OCI-LY7 (cell line): ENCODE results near the gene NALCN. TPM values are rescaled to one million over a fixed set of nuclear protein-coding genes. Genes with fewer than 3 reads are reported as not detected.

Experiments used
- BruUV-seq: library from RNA; stranded (reverse); fragments of 400-500 nt; replicated peaks from 2 replicates; lab custom pipeline; 2021; lab: Mats Ljungman, UMichigan
- CTCF ChIA-PET: fragments of 300-600 bp; sonication (Branson Sonifier 250); formaldehyde crosslinking; loops from one replicate; lab custom pipeline; 2022; ENCODE audit warnings: antibody characterized with exemption; ENCODE audit not compliant: unreplicated experiment; lab: Charles Lee
- POLR2A ChIA-PET: fragments of 300-600 bp; sonication (Branson Sonifier 250); formaldehyde crosslinking; loops from one replicate; lab custom pipeline; 2022; ENCODE audit warnings: antibody characterized with exemption; lab: Charles Lee
- DNase-seq: peaks from one replicate; pipeline ENCODE4 v3.0.0-alpha.2; 2015; ENCODE audit warnings: low spot score
- H2AFZ ChIP-seq: fragments of 200-600 bp; sonication (generic), shearing (Covaris generic); 2 replicates; pipeline ENCODE4 v1.6.1; 2014; ENCODE audit warnings: mild to moderate bottlenecking, antibody characterized with exemption, low read length, moderate library complexity
- H3K27ac ChIP-seq: fragments of 200-600 bp; sonication (generic); 2 replicates; pipeline ENCODE4 v1.5.1; 2014; ENCODE audit warnings: mixed run types, low read depth, mild to moderate bottlenecking, moderate library complexity, low read length, inconsistent platforms; ENCODE audit not compliant: poor library complexity, severe bottlenecking
- H3K36me3 ChIP-seq: fragments of 200-600 bp; sonication (generic); 2 replicates; pipeline ENCODE4 v1.6.1; 2014; ENCODE audit warnings: mild to moderate bottlenecking, antibody characterized with exemption, low read length, moderate library complexity, mixed read lengths; ENCODE audit not compliant: insufficient read depth
- H3K4me1 ChIP-seq: fragments of 200-600 bp; sonication (generic); 2 replicates; pipeline ENCODE4 v1.5.1; 2014; ENCODE audit warnings: mild to moderate bottlenecking, low read length; ENCODE audit not compliant: insufficient read depth, poor library complexity, severe bottlenecking
- H3K4me2 ChIP-seq: fragments of 200-600 bp; sonication (generic); 2 replicates; pipeline ENCODE4 v1.6.1; 2014; ENCODE audit warnings: mild to moderate bottlenecking, low read length
- H3K4me3 ChIP-seq: fragments of 200-600 bp; sonication (generic); 2 replicates; pipeline ENCODE4 v1.5.1; 2014; ENCODE audit warnings: mild to moderate bottlenecking, low read depth, low read length; ENCODE audit not compliant: poor library complexity, severe bottlenecking
- H3K79me2 ChIP-seq: fragments of 200-600 bp; sonication (generic); 2 replicates; pipeline ENCODE4 v1.6.1; 2016; ENCODE audit warnings: low read depth, mild to moderate bottlenecking, low read length, moderate library complexity, mixed read lengths; ENCODE audit not compliant: insufficient read depth
- H3K9me2 ChIP-seq: fragments of 200-600 bp; sonication (generic); 2 replicates; pipeline ENCODE4 v1.6.1; 2016; ENCODE audit warnings: mild to moderate bottlenecking, low read length, mixed read lengths; ENCODE audit not compliant: insufficient read depth
- H3K9me3 ChIP-seq: fragments of 200-600 bp; sonication (generic); 2 replicates; pipeline ENCODE4 v1.6.1; 2014; ENCODE audit warnings: mild to moderate bottlenecking, mixed run types, low read length, mixed read lengths
- H4K20me1 ChIP-seq: fragments of 200-600 bp; sonication (generic); 2 replicates; pipeline ENCODE4 v1.6.1; 2014; ENCODE audit warnings: mild to moderate bottlenecking, antibody characterized with exemption, low read length, moderate library complexity, mixed read lengths; ENCODE audit not compliant: insufficient read depth
- EZH2phosphoT487 ChIP-seq: fragments of 200-600 bp; sonication (generic); IDR thresholded peaks from 2 replicates; pipeline ENCODE4 v1.6.1; 2018; ENCODE audit warnings: low read depth, borderline replicate concordance, mild to moderate bottlenecking, mixed run types, antibody characterized with exemption, low read length, moderate library complexity, mixed read lengths
- intact Hi-C: fragments of 100-400 bp; cut with micrococcal nuclease; formaldehyde crosslinking; loops from one replicate; pipeline ENCODE4 v1.10.0; 2022; ENCODE audit not compliant: unreplicated experiment
- total RNA-seq, 2 experiments: library from RNA; depleted of rRNA in 1 of 2; stranded (reverse); fragments of >200 nt in 1 of 2; shearing (Covaris generic) in 1 of 2; gene quantifications; 2 replicates each; pipeline ENCODE4 v1.2.3, GENCODE V29; 2014 to 2022
- TF ChIP-seq, protein P1 (sequence below): fragments of 200-600 bp; sonication (generic); conservative IDR thresholded peaks from 2 replicates; pipeline ENCODE4 v1.5.1; 2014; ENCODE audit warnings: mild to moderate bottlenecking, antibody characterized with exemption, low read length, moderate library complexity, mixed read lengths

NALCN gene
- total RNA-seq, 2 experiments from 2014 or later, result not detected

DNA sequence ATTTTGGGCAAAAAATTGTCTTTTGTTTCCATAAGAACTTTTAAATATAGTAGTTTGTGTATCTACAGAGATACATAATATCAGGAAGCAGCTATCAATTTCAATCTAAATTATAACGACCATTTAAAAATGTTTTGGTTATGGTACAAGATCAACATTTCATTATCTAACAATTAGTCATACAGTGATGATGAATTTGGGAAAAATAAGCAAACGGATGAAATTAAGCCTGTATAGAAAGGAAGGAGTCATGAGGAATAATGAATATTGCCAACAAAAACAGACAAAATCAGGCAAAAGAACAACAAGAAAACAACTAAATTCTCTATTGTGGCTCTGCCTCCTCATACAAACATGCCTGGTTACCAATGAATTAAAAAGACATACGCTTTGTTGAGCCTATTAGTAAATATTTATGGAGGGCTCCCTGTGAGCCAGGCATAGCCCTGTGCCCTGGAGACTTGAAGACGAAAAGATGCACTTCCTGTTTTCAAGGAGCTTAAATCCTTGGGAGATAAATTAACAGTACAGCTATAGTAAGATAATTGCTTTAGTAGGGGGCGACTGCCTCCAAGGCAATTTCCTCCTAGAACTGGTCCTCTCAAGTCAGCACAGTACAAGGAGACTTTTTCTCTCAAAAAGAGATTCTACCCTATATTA lies 73.0 kb downstream of the NALCN start:
- Histone ChIP-seq H3K27ac (no peak overlapping the region), H3K4me1 (no peaks in the 10 kb centered on the region), H2AFZ (no peak overlapping the region), H3K4me3 (no peak overlapping the region), H4K20me1 (no peaks in the 10 kb centered on the region), H3K36me3 (no peaks in the 10 kb centered on the region), H3K4me2 (no peak overlapping the region), H3K9me2 (no peaks in the 10 kb centered on the region), H3K9me3 (no peaks in the 10 kb centered on the region), H3K79me2 (no peaks in the 10 kb centered on the region)
- no peak for DNase-seq
- CTCF ChIA-PET, result no interaction called here
- POLR2A ChIA-PET, result no interaction called here
- no TSS peak for BruUV-seq
- TF ChIP-seq EZH2phosphoT487, result no peak
- TF ChIP-seq, protein P1, sequence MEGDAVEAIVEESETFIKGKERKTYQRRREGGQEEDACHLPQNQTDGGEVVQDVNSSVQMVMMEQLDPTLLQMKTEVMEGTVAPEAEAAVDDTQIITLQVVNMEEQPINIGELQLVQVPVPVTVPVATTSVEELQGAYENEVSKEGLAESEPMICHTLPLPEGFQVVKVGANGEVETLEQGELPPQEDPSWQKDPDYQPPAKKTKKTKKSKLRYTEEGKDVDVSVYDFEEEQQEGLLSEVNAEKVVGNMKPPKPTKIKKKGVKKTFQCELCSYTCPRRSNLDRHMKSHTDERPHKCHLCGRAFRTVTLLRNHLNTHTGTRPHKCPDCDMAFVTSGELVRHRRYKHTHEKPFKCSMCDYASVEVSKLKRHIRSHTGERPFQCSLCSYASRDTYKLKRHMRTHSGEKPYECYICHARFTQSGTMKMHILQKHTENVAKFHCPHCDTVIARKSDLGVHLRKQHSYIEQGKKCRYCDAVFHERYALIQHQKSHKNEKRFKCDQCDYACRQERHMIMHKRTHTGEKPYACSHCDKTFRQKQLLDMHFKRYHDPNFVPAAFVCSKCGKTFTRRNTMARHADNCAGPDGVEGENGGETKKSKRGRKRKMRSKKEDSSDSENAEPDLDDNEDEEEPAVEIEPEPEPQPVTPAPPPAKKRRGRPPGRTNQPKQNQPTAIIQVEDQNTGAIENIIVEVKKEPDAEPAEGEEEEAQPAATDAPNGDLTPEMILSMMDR, result no peak
- intact Hi-C loops, result no loop called here

GRCh38 chr13:101341464-101341863 lies 74.8 kb downstream of the NALCN start:
- Histone ChIP-seq H3K79me2 (no peaks in the 10 kb centered on the region), H3K4me3 (no peak overlapping the region), H3K4me1 (no peaks in the 10 kb centered on the region), H3K9me2 (no peaks in the 10 kb centered on the region), H3K27ac (no peak overlapping the region), H4K20me1 (no peaks in the 10 kb centered on the region), H3K4me2 (no peak overlapping the region), H2AFZ (no peak overlapping the region), H3K36me3 (no peaks in the 10 kb centered on the region), H3K9me3 (no peaks in the 10 kb centered on the region)
- ChIA-PET POLR2A (interaction anchor here (0.6 to 0.7 kb wide), 2 partner anchors 540 to 971 kb away, joined by 3 to 6 read pairs; no protein-coding TSS in a partner anchor), CTCF (no interaction called here)
- no peak for DNase-seq
- intact Hi-C loops, result no loop called here
- TF ChIP-seq, protein P1, result no peak
- no peak for TF ChIP-seq EZH2phosphoT487
- no TSS peak for BruUV-seq

GRCh38 chr13:101339202-101339601 lies 77.1 kb downstream of the NALCN start:
- no peak overlapping the region for H3K4me3 ChIP-seq
- intact Hi-C loops, result no loop called here
- POLR2A ChIA-PET, result no interaction called here
- H3K4me2 ChIP-seq, result no peak overlapping the region
- H3K9me3 ChIP-seq, result no peaks in the 10 kb centered on the region
- TF ChIP-seq EZH2phosphoT487, result no peak
- TF ChIP-seq, protein P1, result no peak
- CTCF ChIA-PET, result no interaction called here
- H2AFZ ChIP-seq, result no peak overlapping the region
- DNase-seq, result no peak
- H3K27ac ChIP-seq, result no peak overlapping the region
- H3K4me1 ChIP-seq, result no peaks in the 10 kb centered on the region
- H4K20me1 ChIP-seq, result no peaks in the 10 kb centered on the region
- no TSS peak for BruUV-seq
- H3K79me2 ChIP-seq, result no peaks in the 10 kb centered on the region
- no peaks in the 10 kb centered on the region for H3K9me2 ChIP-seq
- H3K36me3 ChIP-seq, result no peaks in the 10 kb centered on the region
